SK-N-SH (cell line): Measurements from ENCODE around the gene KIAA1191. TPM values are rescaled to one million over a fixed set of nuclear protein-coding genes. Genes with fewer than 3 reads are reported as not detected.
A peak's percentile ranks its signal among the peaks of the same experiment; 100 is the strongest.
"Not testable (repeated sequence)": the region's sequence is repeated elsewhere in the genome, so short reads cannot be mapped to it uniquely, and the experiment has no call there.

Experiments
- CTCF ChIA-PET: fragments of 300-600, 350-600 bp; formaldehyde crosslinking; extraction: SDS; loops from one replicate; lab custom pipeline; 2021; lab: Yijun Ruan, JAX
- POLR2A ChIA-PET: fragments of 350-600 bp; sonication (Branson Sonifier 250); formaldehyde crosslinking; extraction: SDS; loops from one replicate; lab custom pipeline; 2020; ENCODE audit warnings: antibody characterized with exemption, inconsistent platforms; lab: Yijun Ruan, JAX
- DNase-seq: peaks from one replicate; pipeline ENCODE4 v3.0.0; 2012
- H2AFZ ChIP-seq: fragments of 200-600 bp; sonication (generic); 2 replicates; pipeline ENCODE4 v1.8.1; 2016; ENCODE audit warnings: antibody characterized with exemption, mild to moderate bottlenecking, low read depth
- H3F3A ChIP-seq: fragments of 200-600 bp; sonication (generic); replicated peaks from 2 replicates; pipeline ENCODE3; 2016; ENCODE audit warnings: antibody characterized with exemption, mild to moderate bottlenecking; ENCODE audit not compliant: insufficient read depth
- H3K27ac ChIP-seq, 2 experiments: fragments of 200-500 bp in 1 of 2; fragments of 200-600 bp in 1 of 2; sonication (Bioruptor generic) in 1 of 2; sonication (generic), shearing (Covaris generic) in 1 of 2; 2 replicates each; pipeline versions ENCODE4 v1.5.1 to v1.6.1; 2014 to 2016; ENCODE audit warnings: low read depth in 2 of 2, inconsistent platforms in 1 of 2, low read length in 1 of 2, mild to moderate bottlenecking in 1 of 2, mixed read lengths in 1 of 2
- H3K27me3 ChIP-seq: fragments of 200-600 bp; sonication (generic), shearing (Covaris generic); 2 replicates; pipeline ENCODE4 v1.6.1; 2016; ENCODE audit warnings: mixed run types; ENCODE audit not compliant: insufficient read depth
- H3K36me3 ChIP-seq, 2 experiments: fragments of 200-500 bp in 1 of 2; fragments of 200-600 bp in 1 of 2; sonication (Bioruptor generic) in 1 of 2; sonication (generic) in 1 of 2; replicated peaks in 1 of 2; 2 replicates each; pipeline versions ENCODE3 to v1.5.1; 2014 to 2016; ENCODE audit warnings: low read length in 1 of 2, mild to moderate bottlenecking in 1 of 2; ENCODE audit not compliant: insufficient read depth in 2 of 2, control insufficient read depth in 1 of 2
- H3K4me1 ChIP-seq, 2 experiments: fragments of 200-500 bp in 1 of 2; fragments of 200-600 bp in 1 of 2; sonication (Bioruptor generic) in 1 of 2; sonication (generic), shearing (Covaris generic) in 1 of 2; 2 replicates each; pipeline versions ENCODE4 v1.5.1 to v1.6.1; 2014 to 2016; ENCODE audit warnings: low read depth in 1 of 2, low read length in 1 of 2, mixed run types in 1 of 2; ENCODE audit not compliant: insufficient read depth in 2 of 2, control insufficient read depth in 1 of 2
- H3K4me2 ChIP-seq: fragments of 200-600 bp; sonication (generic), shearing (Covaris generic); 2 replicates; pipeline ENCODE4 v1.6.1; 2017; ENCODE audit warnings: mixed run types
- H3K4me3 ChIP-seq, 2 experiments: fragments of 200-500 bp in 1 of 2; fragments of 200-600 bp in 1 of 2; sonication (Bioruptor generic) in 1 of 2; sonication (generic), shearing (Covaris generic) in 1 of 2; 2 replicates each; pipeline versions ENCODE4 v1.5.1 to v1.8.1; 2014 to 2016; ENCODE audit warnings: low read depth in 2 of 2, inconsistent platforms in 1 of 2, low read length in 1 of 2, mild to moderate bottlenecking in 1 of 2, mixed read lengths in 1 of 2, moderate library complexity in 1 of 2
- H3K79me2 ChIP-seq: fragments of 200-600 bp; sonication (generic); 2 replicates; pipeline ENCODE4 v1.8.1; 2017; ENCODE audit warnings: mild to moderate bottlenecking; ENCODE audit not compliant: insufficient read depth
- H3K9ac ChIP-seq: fragments of 200-600 bp; sonication (generic); 2 replicates; pipeline ENCODE4 v1.6.1; 2017; ENCODE audit warnings: mixed run types
- H3K9me2 ChIP-seq: fragments of 200-600 bp; sonication (generic); 2 replicates; pipeline ENCODE4 v1.6.1; 2017; ENCODE audit warnings: mixed run types
- H3K9me3 ChIP-seq: fragments of 200-600 bp; sonication (generic); 2 replicates; pipeline ENCODE4 v1.6.1; 2017; ENCODE audit warnings: mixed run types, mild to moderate bottlenecking, moderate library complexity
- H4K20me1 ChIP-seq: fragments of 200-600 bp; sonication (generic); 2 replicates; pipeline ENCODE4 v1.6.1; 2017; ENCODE audit warnings: mild to moderate bottlenecking, mixed run types; ENCODE audit not compliant: insufficient read depth
- CTCF ChIP-seq: fragments of 200-600 bp; sonication (generic); IDR thresholded peaks from 2 replicates; pipeline ENCODE4 v1.6.1; 2017; ENCODE audit warnings: antibody characterized with exemption, mild to moderate bottlenecking, moderate library complexity
- EP300 ChIP-seq, 2 experiments: IDR thresholded peaks; 2 replicates each; pipeline versions ENCODE4 v1.4.0 to v1.6.1; 2012; ENCODE audit warnings: borderline replicate concordance in 1 of 2, low read depth in 1 of 2, low read length in 1 of 2
- FOXJ3 ChIP-seq: sonication (generic); formaldehyde crosslinking; IDR thresholded peaks from 2 replicates; pipeline ENCODE4 v1.5.1; 2020; ENCODE audit warnings: mild to moderate bottlenecking, missing genetic modification reagents
- GABPA ChIP-seq: IDR thresholded peaks from 2 replicates; pipeline ENCODE4 v1.4.0; 2012; ENCODE audit warnings: low read depth, mild to moderate bottlenecking
- GATA2 ChIP-seq: sonication (generic); formaldehyde crosslinking; IDR thresholded peaks from 2 replicates; pipeline ENCODE4 v1.5.0; 2020; ENCODE audit warnings: mild to moderate bottlenecking, missing genetic modification reagents
- JUND ChIP-seq: IDR thresholded peaks from 2 replicates; pipeline ENCODE4 v1.4.0; 2012
- NRF1 ChIP-seq: IDR thresholded peaks from 2 replicates; pipeline ENCODE4 v1.6.1; 2012; ENCODE audit warnings: low read depth, mild to moderate bottlenecking, low read length
- PBX3 ChIP-seq: IDR thresholded peaks from 2 replicates; pipeline ENCODE4; 2012
- POLR2AphosphoS5 ChIP-seq: IDR thresholded peaks from 2 replicates; pipeline ENCODE4 v1.6.1; 2012; ENCODE audit warnings: low read depth, low read length
- RAD21 ChIP-seq: IDR thresholded peaks from 2 replicates; pipeline ENCODE4 v1.6.1; 2012; ENCODE audit warnings: mild to moderate bottlenecking, low read length
- RCOR1 ChIP-seq: fragments of 150-350 bp; IDR thresholded peaks from 2 replicates; pipeline ENCODE4 v1.6.1; 2017; ENCODE audit warnings: antibody characterized with exemption, low read length
- RFX5 ChIP-seq: IDR thresholded peaks from 2 replicates; pipeline ENCODE4 v1.6.1; 2012; ENCODE audit warnings: mild to moderate bottlenecking, improper control_type of control experiment, low read length
- RXRA ChIP-seq: IDR thresholded peaks from 2 replicates; pipeline ENCODE4 v1.4.0; 2012; ENCODE audit warnings: low read depth, mild to moderate bottlenecking, borderline replicate concordance
- SIN3A ChIP-seq: IDR thresholded peaks from 2 replicates; pipeline ENCODE4 v1.6.1; 2012; ENCODE audit warnings: low read depth, mild to moderate bottlenecking, low read length, moderate library complexity, borderline replicate concordance
- SMC3 ChIP-seq: IDR thresholded peaks from 2 replicates; pipeline ENCODE4 v1.6.1; 2012; ENCODE audit warnings: low read depth, low read length, improper control_type of control experiment
- TAF1 ChIP-seq: IDR thresholded peaks from 2 replicates; pipeline ENCODE4 v1.6.1; 2012; ENCODE audit warnings: low read depth, mild to moderate bottlenecking, low read length, moderate library complexity, borderline replicate concordance
- TCF12 ChIP-seq: IDR thresholded peaks from 2 replicates; pipeline ENCODE4 v1.4.0; 2012
- USF1 ChIP-seq: IDR thresholded peaks from 2 replicates; pipeline ENCODE4 v1.4.0; 2012; ENCODE audit warnings: low read depth, borderline replicate concordance
- YY1 ChIP-seq: IDR thresholded peaks from 2 replicates; pipeline ENCODE4 v1.4.0; 2012; ENCODE audit warnings: low read depth, mild to moderate bottlenecking
- ZBTB33 ChIP-seq: IDR thresholded peaks from 2 replicates; pipeline ENCODE4 v1.4.0; 2012; ENCODE audit warnings: low read depth, borderline replicate concordance
- WGBS: methylation state at CpG from one replicate; pipeline ENCODE4 v1.1.6; 2017; ENCODE audit warnings: low lambda C conversion rate; 5-methylcytosine and 5-hydroxymethylcytosine counted together
- polyA plus RNA-seq, 3 experiments: library from polyadenylated mRNA; depleted of rRNA; stranded (reverse); fragments of >200 nt; gene quantifications; 2 replicates each; pipeline ENCODE4 v1.2.3, GENCODE V29; 2012

The KIAA1191 gene
- polyA plus RNA-seq, 1 of the 3 experiments (the other 2 are of a cell fraction) = 100 TPM

GRCh38 chr5:176408252-176408573, 46.6 kb upstream of the KIAA1191 start:
- POLR2A ChIA-PET, H3K4me1 ChIP-seq, H3K9ac ChIP-seq, DNase-seq, H3F3A ChIP-seq, H3K9me3 ChIP-seq, H3K27ac ChIP-seq, H3K36me3 ChIP-seq, H3K4me2 ChIP-seq, H3K4me3 ChIP-seq, H3K27me3 ChIP-seq, H4K20me1 ChIP-seq, H3K9me2 ChIP-seq, H3K79me2 ChIP-seq, H2AFZ ChIP-seq: not testable (repeated sequence)
- WGBS = 93% methylated on average over 10 of the region's 10 CpGs
- CTCF ChIA-PET = interaction anchor here (0.6 to 2.1 kb wide), 2 partner anchors 9 to 678 kb away, joined by 3 to 11 read pairs; partner anchors contain the start of gene CLTB

GRCh38 chr5:176407456-176408251, 46.1 kb upstream of the KIAA1191 start:
- Histone ChIP-seq H3K9me3 (no peaks in the 10 kb centered on the region), H3K4me3 (no peak overlapping the region), H3K4me2 (no peak overlapping the region), H3K27me3 (no peaks in the 10 kb centered on the region), H3K9me2 (no peaks in the 10 kb centered on the region), H3K4me1 (no peaks in the 10 kb centered on the region), H3K27ac (no peak overlapping the region), H3K9ac (no peak overlapping the region), H2AFZ (no peak overlapping the region), H3K36me3 (peaks cover 0 to 9% of the 10 kb centered on the region in 2 experiments), H3F3A (no peaks in the 10 kb centered on the region), H3K79me2 (peaks cover 3% of the 10 kb centered on the region; the same call in 1 of the 2 replicates), H4K20me1 (no peaks in the 10 kb centered on the region)
- POLR2A ChIA-PET = no interaction called here
- WGBS = 98% methylated on average over 5 of the region's 6 CpGs
- DNase-seq = peak; percentile 5
- CTCF ChIA-PET = interaction anchor here (1.5 to 2.1 kb wide), 2 partner anchors 8 to 9 kb away, joined by 6 to 11 read pairs; partner anchors contain the start of gene CLTB
- no peak for TF ChIP-seq SIN3A
- no peak for TF ChIP-seq GABPA
- no peak for TF ChIP-seq POLR2AphosphoS5
- TF ChIP-seq RAD21 = no peak
- TF ChIP-seq USF1 = no peak
- TF ChIP-seq SMC3 = no peak
- no peak for TF ChIP-seq NRF1
- TF ChIP-seq TAF1 = no peak
- no peak for TF ChIP-seq PBX3
- no peak for TF ChIP-seq ZBTB33
- no peak for TF ChIP-seq YY1
- no peak for TF ChIP-seq FOXJ3
- TF ChIP-seq RXRA = no peak
- TF ChIP-seq RFX5 = no peak
- TF ChIP-seq GATA2 (CRISPR knock-in tag) = no peak
- no peak for TF ChIP-seq JUND
- TF ChIP-seq RCOR1 = no peak
- no peak for TF ChIP-seq CTCF
- TF ChIP-seq TCF12 = no peak
- TF ChIP-seq EP300 (IDR thresholded peaks at IDR 0.05; ENCODE audit: borderline replicate concordance in 1 of 2, low read depth in 1 of 2, low read length in 1 of 2) = no peak
